HG02588 (cell line): Measurements from ENCODE around the gene SLC5A12.

Source experiments
- ATAC-seq: cut with Tn5 transposase; IDR thresholded peaks from one replicate; pipeline ENCODE4 v1.9.1; 2021; ENCODE audit warnings: mild to moderate bottlenecking, moderate library complexity; ENCODE audit not compliant: unreplicated experiment

The SLC5A12 gene

GRCh38 chr11:26721948-26722475 lies at the start of gene SLC5A12:
SLC5A12 (minus strand) TSS chr11:26722060; CDS start chr11:26721714, 346 bp downstream.
- no peak for ATAC-seq

DNA sequence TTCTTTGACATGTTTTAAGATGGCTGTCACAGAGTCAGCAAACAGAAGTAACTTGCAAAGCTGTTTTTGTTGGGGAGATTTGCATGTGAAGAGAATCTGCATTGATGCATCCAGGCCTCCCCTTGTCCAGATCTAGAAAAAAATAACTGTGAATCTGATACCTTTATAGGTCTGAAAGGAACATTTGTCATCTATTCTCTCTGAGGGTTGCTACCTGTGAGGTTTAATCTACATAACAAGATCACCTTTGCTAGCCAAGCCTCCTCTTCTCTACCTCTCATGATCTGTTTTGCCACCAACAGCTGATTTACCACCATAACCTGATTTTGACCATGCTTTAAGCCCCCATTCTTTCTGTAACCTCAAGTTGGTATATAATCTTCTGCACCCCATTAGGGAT lies 47.2 kb upstream of the SLC5A12 start:
- ATAC-seq: no peak

GRCh38 chr11:26767060-26767459 lies 45.2 kb upstream of the SLC5A12 start:
- ATAC-seq: no peak

DNA sequence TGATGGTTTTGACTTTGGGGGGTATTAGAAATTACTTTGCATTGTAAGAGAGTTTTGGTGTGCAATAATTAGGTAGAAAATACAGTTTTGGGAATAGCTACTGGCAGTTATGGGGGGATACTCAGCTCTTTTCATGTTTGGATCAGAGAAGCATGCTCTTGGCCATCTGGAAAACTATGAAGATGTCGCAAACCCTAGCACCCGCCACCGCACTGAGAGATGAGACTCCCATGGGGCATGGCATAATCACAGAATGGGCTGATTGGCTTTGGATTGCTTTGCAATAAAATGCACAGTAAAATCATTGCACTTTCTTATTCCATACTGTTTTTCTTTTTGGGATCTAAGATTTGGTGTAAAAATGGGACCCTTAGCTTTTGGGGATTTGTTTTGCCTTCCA lies 43.5 kb upstream of the SLC5A12 start:
- ATAC-seq: no peak

DNA sequence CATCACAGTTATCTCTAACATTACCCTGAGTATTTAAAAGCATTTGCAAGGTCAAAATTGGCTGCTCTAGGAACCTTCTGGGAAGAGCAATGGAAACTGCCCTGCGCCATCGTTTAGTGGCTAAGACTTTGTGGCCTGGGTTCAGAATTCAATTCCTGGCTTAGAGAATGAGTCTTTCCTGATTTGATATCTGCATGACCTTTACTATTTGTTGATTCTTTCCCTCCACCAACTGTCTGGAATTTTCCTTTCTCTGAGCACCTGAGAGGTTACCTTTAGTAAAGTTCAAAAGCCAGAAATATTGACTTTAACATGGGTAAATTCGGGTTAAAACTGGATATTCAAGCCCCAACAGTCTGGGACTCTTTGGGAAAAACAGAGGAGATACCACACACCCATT lies 43.0 kb upstream of the SLC5A12 start:
- no peak for ATAC-seq

DNA sequence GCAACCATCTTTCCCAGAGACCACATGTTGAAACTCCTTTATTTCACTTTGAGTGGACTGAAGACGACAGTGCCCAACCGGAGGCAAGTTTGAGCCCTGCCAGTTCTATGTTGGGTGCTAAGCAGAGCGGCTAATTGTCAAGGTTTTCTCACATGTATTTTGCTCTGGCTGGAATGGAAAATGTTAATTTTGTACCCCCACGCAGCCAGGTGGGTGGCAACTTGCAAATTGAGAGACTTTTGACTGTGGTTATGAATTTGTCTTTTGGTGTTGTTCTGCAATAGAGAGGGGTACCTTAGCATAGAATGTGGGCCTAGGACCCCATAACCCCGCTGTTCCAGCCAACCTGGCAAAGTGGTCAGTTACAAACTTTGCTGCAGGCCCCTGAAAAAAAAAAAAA lies 42.5 kb upstream of the SLC5A12 start:
- ATAC-seq: no peak

DNA sequence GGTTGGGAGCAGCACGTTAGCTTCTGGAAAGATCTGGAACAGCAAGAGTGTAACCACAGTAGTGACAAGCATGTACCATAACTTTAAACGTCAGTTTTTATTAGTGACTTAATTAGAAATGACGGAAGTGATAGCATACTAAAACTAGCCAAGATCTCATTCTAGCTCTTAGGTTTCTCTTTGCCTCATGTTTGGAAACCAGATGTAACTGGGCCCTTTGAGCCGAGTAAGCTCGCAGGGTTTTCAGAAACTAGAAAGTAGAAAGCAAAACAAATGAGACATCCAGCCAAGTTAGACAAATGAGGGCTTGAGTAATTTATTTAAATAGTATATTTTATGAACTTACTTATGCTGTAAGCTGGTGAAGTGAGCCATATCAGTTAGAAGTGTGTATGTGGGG lies 40.2 kb upstream of the SLC5A12 start:
- ATAC-seq: peak; percentile 59

GRCh38 chr11:26761361-26761809 lies 39.5 kb upstream of the SLC5A12 start:
- no peak for ATAC-seq

- ATAC-seq: no peak
These were observed 36.1 kb upstream of the SLC5A12 start for GRCh38 chr11:26757995-26758394.

GRCh38 chr11:26755762-26756161 lies 33.9 kb upstream of the SLC5A12 start:
- ATAC-seq: no peak

- ATAC-seq: peak; percentile 72
These were observed 32.1 kb upstream of the SLC5A12 start for GRCh38 chr11:26753723-26754504.

DNA sequence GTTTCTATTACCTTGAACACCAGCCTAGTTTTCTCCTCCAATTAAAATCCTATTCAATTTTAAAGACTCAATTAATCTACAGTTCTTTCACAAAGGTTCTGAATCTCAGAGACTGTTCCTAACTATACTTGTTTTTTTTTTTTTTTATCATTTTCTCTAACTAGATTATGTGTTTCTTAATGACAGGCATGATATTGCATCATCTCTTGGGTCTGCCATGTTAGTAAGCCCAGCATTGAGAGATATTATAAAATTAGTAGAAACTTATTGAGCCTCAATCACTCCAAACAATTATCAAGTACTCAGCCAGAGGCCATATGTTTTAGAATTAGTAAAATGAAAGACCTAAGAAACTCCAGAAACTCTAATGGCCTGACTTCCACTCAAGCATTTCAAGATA lies 28.1 kb upstream of the SLC5A12 start:
- no peak for ATAC-seq

DNA sequence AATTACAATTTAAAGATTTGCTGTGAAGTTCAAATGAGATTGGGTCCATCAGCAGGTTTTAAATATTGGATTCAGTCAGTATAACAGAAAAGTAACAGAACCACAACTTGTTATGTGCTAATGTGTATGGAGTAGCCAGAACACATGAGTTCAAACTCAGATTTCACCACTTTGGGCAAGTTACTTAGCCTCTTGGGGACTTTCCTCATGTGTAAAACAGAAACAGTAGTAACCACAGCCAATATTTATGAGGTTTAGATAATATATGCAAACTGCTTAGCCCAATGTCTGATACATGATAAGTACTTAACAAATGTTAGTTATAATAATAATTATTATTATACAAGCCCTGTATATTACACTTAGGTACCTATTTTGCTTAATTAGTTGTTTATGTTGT lies 21.8 kb upstream of the SLC5A12 start:
- peak; percentile 92 for ATAC-seq

GRCh38 chr11:26742966-26743365 lies 21.1 kb upstream of the SLC5A12 start:
- ATAC-seq: no peak

DNA sequence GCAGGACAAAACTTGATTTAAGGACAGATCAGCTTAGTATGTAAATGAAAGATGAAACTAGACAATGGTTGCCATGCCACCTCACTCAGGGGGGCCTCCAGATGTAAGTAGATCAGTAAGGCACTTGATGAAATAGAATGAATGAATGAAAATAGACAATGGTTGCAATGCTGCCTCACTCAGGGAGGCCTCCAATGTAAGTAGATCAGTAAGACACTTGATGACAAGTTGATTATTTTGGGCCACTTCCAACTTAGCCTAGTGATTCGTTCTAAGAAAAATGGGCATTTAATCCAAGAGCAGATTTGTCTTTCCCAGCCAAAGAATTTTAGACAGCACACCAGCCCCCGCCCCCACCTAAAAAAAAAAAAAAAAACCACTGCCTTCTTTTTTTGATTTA lies 19.2 kb upstream of the SLC5A12 start:
- no peak for ATAC-seq

GRCh38 chr11:26739366-26740073 lies 17.7 kb upstream of the SLC5A12 start:
- no peak for ATAC-seq

GRCh38 chr11:26734691-26735090 lies 12.8 kb upstream of the SLC5A12 start:
- no peak for ATAC-seq

DNA sequence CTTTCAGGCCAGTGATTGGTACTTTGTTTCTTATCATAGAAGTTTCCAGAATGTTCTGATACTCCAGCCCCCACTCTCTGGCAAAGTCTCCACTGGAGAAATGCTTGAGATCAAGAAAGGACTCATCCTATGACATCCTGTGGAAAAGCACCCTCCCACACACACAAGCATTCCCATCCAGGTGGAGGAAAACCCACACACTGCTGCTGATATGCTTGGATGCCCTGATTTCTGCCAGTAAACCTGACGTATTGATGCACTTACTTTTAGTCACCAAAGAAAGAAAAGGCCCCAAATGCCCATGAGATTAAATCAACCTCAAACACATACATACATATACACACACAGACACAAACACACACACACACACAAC lies 9.2 kb upstream of the SLC5A12 start:
- no peak for ATAC-seq

GRCh38 chr11:26730414-26731083 lies 8.7 kb upstream of the SLC5A12 start:
- ATAC-seq: no peak

- ATAC-seq: no peak
These were observed 7.4 kb upstream of the SLC5A12 start for GRCh38 chr11:26729284-26729683.

DNA sequence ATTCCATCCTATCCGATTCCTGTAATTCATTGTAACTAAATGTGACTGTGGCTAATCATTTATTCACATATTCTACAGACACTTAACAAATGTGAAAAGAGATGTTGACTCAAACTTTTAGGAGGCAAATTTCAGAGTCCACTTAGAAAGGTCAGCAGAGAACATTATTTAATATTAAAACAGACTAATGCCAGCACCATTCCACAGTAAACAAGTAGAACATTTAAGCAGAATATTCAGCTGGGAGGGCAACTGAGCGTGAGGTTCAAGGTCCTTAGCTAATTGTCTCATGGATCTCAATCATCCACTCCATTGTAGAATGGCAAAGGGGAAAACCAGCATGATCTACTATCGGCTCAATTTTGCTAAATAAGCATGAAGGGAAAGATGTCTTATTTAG lies 5.1 kb upstream of the SLC5A12 start:
- ATAC-seq: no peak

DNA sequence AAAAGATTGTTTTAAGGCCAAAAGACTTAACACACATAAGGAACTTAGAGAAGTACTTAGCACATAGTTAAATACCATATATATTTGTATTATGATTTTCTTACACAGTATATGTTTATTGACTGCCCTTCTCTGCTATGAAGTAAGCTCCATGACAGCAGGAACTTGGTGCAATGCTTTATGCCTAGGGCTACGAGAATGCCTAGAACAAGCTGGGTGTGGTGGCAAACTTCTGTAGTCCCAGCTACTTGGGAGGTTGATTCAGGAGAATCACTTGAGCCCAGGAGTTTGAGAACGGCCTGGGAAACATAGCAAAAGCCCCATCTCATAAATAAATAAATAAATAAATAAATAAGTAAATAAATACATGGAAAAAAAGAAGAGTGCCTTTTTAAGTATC lies 1.9 kb downstream of the SLC5A12 start:
- no peak for ATAC-seq
